Astrocyte (in vitro differentiated cells and primary cell): ENCODE measurements around the gene GPATCH2. TPM values are rescaled to one million over a fixed set of nuclear protein-coding genes. Genes with fewer than 3 reads are reported as not detected.

Experiments used
- DNase-seq: peaks from one replicate; pipeline ENCODE4 v3.0.0-alpha.2; 2010; ENCODE audit warnings: low read depth
- FAIRE-seq: peaks from 2 replicates; lab custom pipeline; 2011; peaks lifted over from hg19 to GRCh38; lab: Jason Lieb, UNC
- H2AFZ ChIP-seq: 2 replicates; pipeline ENCODE4 v1.6.0; 2012; ENCODE audit warnings: low read depth, low read length, inconsistent platforms
- H3K27ac ChIP-seq: 2 replicates; pipeline ENCODE4 v1.5.1; 2011; ENCODE audit warnings: low read depth, low read length, inconsistent platforms
- H3K27me3 ChIP-seq: 2 replicates; pipeline ENCODE4 v1.6.0; 2011; ENCODE audit warnings: low read length, inconsistent platforms; ENCODE audit not compliant: insufficient read depth
- H3K36me3 ChIP-seq: 2 replicates; pipeline ENCODE4 v1.5.1; 2011; ENCODE audit warnings: low read length, inconsistent platforms; ENCODE audit not compliant: insufficient read depth
- H3K4me1 ChIP-seq: 2 replicates; pipeline ENCODE4 v1.5.1; 2011; ENCODE audit warnings: low read length, inconsistent platforms; ENCODE audit not compliant: insufficient read depth
- H3K4me2 ChIP-seq: 2 replicates; pipeline ENCODE4 v1.6.0; 2012; ENCODE audit warnings: low read length, inconsistent platforms
- H3K4me3 ChIP-seq: 2 replicates; pipeline ENCODE4 v1.5.1; 2011; ENCODE audit warnings: low read depth, mild to moderate bottlenecking, low read length, inconsistent platforms; ENCODE audit not compliant: insufficient read depth
- H3K79me2 ChIP-seq: 2 replicates; pipeline ENCODE4 v1.6.0; 2012; ENCODE audit warnings: mild to moderate bottlenecking, low read length, inconsistent platforms; ENCODE audit not compliant: insufficient read depth
- H3K9ac ChIP-seq: 2 replicates; pipeline ENCODE4 v1.6.0; 2012; ENCODE audit warnings: mild to moderate bottlenecking, low read length, inconsistent platforms
- H3K9me3 ChIP-seq: 2 replicates; pipeline ENCODE4 v1.5.1; 2012; ENCODE audit warnings: low read depth, mild to moderate bottlenecking, low read length, inconsistent platforms; ENCODE audit not compliant: insufficient read depth
- H4K20me1 ChIP-seq: 2 replicates; pipeline ENCODE4 v1.6.0; 2012; ENCODE audit warnings: low read length, inconsistent platforms; ENCODE audit not compliant: insufficient read depth
- H3K27ac Mint-ChIP-seq: one replicate; pipeline ENCODE4 v1.8.0; 2021; ENCODE audit warnings: mild to moderate bottlenecking, mixed read lengths; ENCODE audit not compliant: unreplicated experiment
- H3K27me3 Mint-ChIP-seq: one replicate; pipeline ENCODE4 v1.8.0; 2021; ENCODE audit warnings: low read depth, mixed read lengths; ENCODE audit not compliant: unreplicated experiment
- H3K36me3 Mint-ChIP-seq: one replicate; pipeline ENCODE4 v1.8.0; 2021; ENCODE audit warnings: low read depth, mixed read lengths; ENCODE audit not compliant: unreplicated experiment
- H3K4me1 Mint-ChIP-seq: one replicate; pipeline ENCODE4 v1.8.0; 2021; ENCODE audit warnings: low read depth, mixed read lengths; ENCODE audit not compliant: unreplicated experiment
- H3K4me3 Mint-ChIP-seq: one replicate; pipeline ENCODE4 v1.8.0; 2021; ENCODE audit warnings: mild to moderate bottlenecking, moderate library complexity, mixed read lengths; ENCODE audit not compliant: unreplicated experiment
- H3K9me3 Mint-ChIP-seq: one replicate; pipeline ENCODE4 v1.8.0; 2021; ENCODE audit warnings: mild to moderate bottlenecking, mixed read lengths; ENCODE audit not compliant: unreplicated experiment
- EZH2 ChIP-seq: IDR thresholded peaks from 2 replicates; pipeline ENCODE4 v1.6.1; 2012; ENCODE audit warnings: mild to moderate bottlenecking, low read length, inconsistent platforms; ENCODE audit not compliant: insufficient read depth
- total RNA-seq: library from RNA; stranded (reverse); gene quantifications from 2 replicates; pipeline ENCODE4 v1.2.1, GENCODE V29; 2021
- TF ChIP-seq, protein P1 (sequence below): IDR thresholded peaks from 2 replicates; pipeline ENCODE4 v1.5.1; 2011; ENCODE audit warnings: low read depth, mild to moderate bottlenecking, inconsistent platforms, low read length, moderate library complexity; ENCODE audit not compliant: insufficient read depth

GPATCH2 gene
- total RNA-seq, 1 donor from 2014 or later = 14.1 TPM

DNA sequence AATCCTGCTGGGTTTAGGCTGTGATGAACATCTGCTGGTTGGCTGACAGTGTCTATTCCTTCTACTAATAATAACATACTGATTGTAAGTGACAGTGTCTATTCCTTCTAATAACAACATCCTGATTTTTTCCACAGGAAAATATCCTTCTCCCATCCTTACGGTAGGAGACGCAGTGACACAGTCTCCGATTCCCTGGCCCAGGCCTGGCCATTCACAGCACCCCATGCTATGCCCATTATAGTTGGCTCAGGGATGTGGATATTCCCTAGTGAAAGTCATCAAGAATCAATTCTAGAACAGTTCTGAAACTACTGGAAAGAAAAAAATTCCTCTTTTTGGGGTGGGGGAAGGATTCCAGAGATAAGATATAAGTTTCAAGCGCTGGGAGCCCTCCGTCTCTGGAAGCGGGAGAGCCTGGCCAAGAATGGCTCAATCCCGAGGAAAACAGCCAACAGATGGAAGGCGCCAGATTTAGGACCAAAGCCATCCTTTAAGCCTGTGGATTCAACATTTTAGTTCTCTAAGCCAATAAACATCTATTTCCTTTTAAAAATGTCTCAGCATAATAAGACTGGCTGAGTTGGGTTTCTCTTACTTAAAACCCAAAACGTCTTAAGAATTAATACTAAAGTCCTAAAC lies 88.6 kb downstream of the GPATCH2 start:
- Histone ChIP-seq H3K79me2 (peaks cover 9% of the 10 kb centered on the region), H4K20me1 (peaks cover 20% of the 10 kb centered on the region), H3K27me3 (no peaks in the 10 kb centered on the region), H3K36me3 (no peaks in the 10 kb centered on the region), H3K27ac (no peak overlapping the region), H3K4me2 (no peak overlapping the region), H3K4me3 (no peak overlapping the region), H2AFZ (no peak overlapping the region), H3K9ac (no peak overlapping the region), H3K9me3 (no peaks in the 10 kb centered on the region), H3K4me1 (no peaks in the 10 kb centered on the region)
- Mint-ChIP-seq H3K4me1 (peaks cover 1% of the 10 kb centered on the region), H3K4me3 (no peak overlapping the region), H3K27ac (no peak overlapping the region), H3K27me3 (no peaks in the 10 kb centered on the region), H3K9me3 (peaks cover 4% of the 10 kb centered on the region), H3K36me3 (peaks cover 6% of the 10 kb centered on the region)
- TF ChIP-seq EZH2 = no peak
- TF ChIP-seq, protein P1, sequence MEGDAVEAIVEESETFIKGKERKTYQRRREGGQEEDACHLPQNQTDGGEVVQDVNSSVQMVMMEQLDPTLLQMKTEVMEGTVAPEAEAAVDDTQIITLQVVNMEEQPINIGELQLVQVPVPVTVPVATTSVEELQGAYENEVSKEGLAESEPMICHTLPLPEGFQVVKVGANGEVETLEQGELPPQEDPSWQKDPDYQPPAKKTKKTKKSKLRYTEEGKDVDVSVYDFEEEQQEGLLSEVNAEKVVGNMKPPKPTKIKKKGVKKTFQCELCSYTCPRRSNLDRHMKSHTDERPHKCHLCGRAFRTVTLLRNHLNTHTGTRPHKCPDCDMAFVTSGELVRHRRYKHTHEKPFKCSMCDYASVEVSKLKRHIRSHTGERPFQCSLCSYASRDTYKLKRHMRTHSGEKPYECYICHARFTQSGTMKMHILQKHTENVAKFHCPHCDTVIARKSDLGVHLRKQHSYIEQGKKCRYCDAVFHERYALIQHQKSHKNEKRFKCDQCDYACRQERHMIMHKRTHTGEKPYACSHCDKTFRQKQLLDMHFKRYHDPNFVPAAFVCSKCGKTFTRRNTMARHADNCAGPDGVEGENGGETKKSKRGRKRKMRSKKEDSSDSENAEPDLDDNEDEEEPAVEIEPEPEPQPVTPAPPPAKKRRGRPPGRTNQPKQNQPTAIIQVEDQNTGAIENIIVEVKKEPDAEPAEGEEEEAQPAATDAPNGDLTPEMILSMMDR = no peak
- DNase-seq (no peak), FAIRE-seq (no peak)

DNA sequence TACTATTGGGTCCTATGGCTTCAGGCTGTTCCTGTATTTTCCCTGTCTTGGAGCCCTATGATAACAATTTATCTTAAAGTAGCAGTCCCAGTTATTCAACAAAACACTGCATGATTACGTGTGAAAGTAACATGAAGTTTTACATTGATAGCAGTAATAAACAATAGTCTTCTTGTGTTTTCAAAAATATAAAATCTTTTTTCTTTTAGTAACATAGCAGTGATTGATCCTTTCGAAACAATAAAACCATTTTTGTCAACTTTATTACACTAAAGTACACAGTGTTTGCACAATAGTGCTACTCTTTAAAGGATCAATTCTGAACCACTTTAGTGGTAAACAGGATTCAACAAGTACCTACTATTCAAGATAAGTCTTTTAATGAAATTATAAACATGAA lies 90.6 kb downstream of the GPATCH2 start:
- H2AFZ ChIP-seq = no peak overlapping the region
- H3K9me3 ChIP-seq = no peaks in the 10 kb centered on the region
- H3K9me3 Mint-ChIP-seq = no peaks in the 10 kb centered on the region
- no peak overlapping the region for H3K4me3 Mint-ChIP-seq
- TF ChIP-seq EZH2 = no peak
- TF ChIP-seq, protein P1 = no peak
- no peak overlapping the region for H3K4me2 ChIP-seq
- peaks cover 1% of the 10 kb centered on the region for H3K4me1 Mint-ChIP-seq
- H3K27me3 Mint-ChIP-seq = no peaks in the 10 kb centered on the region
- H3K27me3 ChIP-seq = no peaks in the 10 kb centered on the region
- peaks cover 17% of the 10 kb centered on the region for H4K20me1 ChIP-seq
- H3K36me3 ChIP-seq = no peaks in the 10 kb centered on the region
- no peak overlapping the region for H3K27ac Mint-ChIP-seq
- DNase-seq (no peak), FAIRE-seq (no peak)
- peaks cover 9% of the 10 kb centered on the region for H3K79me2 ChIP-seq
- no peak overlapping the region for H3K4me3 ChIP-seq
- H3K4me1 ChIP-seq = no peaks in the 10 kb centered on the region
- no peak overlapping the region for H3K27ac ChIP-seq
- no peak overlapping the region for H3K9ac ChIP-seq
- no peaks in the 10 kb centered on the region for H3K36me3 Mint-ChIP-seq

DNA sequence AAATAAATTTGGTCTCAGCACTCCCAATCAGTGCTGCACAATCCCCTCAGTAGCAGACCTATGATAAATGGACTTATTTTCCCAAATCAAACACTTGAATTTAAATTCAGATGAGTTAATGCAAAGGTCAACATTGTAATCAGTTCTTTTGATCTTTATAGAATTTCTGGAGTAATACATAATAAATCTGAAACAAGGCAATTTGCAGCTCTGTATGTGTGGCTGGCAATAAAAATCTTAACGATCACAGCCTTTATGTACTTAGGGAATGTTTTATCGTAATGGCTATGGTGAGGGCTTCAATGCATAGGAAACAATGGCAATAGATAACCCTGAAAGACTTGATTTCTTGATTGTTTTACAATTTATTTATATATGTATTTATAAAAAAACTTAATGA lies 91.4 kb downstream of the GPATCH2 start:
- no peak for TF ChIP-seq EZH2
- TF ChIP-seq, protein P1 = no peak
- no peak for FAIRE-seq
- no peak for DNase-seq
- Mint-ChIP-seq H3K27me3 (no peaks in the 10 kb centered on the region), H3K27ac (no peak overlapping the region), H3K4me1 (peaks cover 1% of the 10 kb centered on the region), H3K4me3 (no peak overlapping the region), H3K36me3 (no peaks in the 10 kb centered on the region), H3K9me3 (no peaks in the 10 kb centered on the region)
- H3K9me3 ChIP-seq = no peaks in the 10 kb centered on the region
- no peak overlapping the region for H3K27ac ChIP-seq
- H3K36me3 ChIP-seq = no peaks in the 10 kb centered on the region
- H3K4me2 ChIP-seq = no peak overlapping the region
- no peaks in the 10 kb centered on the region for H3K4me1 ChIP-seq
- H3K9ac ChIP-seq = no peak overlapping the region
- H3K79me2 ChIP-seq = peaks cover 3% of the 10 kb centered on the region
- no peak overlapping the region for H2AFZ ChIP-seq
- H4K20me1 ChIP-seq = peaks cover 11% of the 10 kb centered on the region
- H3K27me3 ChIP-seq = no peaks in the 10 kb centered on the region
- no peak overlapping the region for H3K4me3 ChIP-seq
